ENCODE results near the gene SPEF1.

SPEF1 gene

GRCh38 chr20:3778976-3779375 is 2.3 kb downstream of the SPEF1 start:
- TF ChIP-seq, protein P1, sequence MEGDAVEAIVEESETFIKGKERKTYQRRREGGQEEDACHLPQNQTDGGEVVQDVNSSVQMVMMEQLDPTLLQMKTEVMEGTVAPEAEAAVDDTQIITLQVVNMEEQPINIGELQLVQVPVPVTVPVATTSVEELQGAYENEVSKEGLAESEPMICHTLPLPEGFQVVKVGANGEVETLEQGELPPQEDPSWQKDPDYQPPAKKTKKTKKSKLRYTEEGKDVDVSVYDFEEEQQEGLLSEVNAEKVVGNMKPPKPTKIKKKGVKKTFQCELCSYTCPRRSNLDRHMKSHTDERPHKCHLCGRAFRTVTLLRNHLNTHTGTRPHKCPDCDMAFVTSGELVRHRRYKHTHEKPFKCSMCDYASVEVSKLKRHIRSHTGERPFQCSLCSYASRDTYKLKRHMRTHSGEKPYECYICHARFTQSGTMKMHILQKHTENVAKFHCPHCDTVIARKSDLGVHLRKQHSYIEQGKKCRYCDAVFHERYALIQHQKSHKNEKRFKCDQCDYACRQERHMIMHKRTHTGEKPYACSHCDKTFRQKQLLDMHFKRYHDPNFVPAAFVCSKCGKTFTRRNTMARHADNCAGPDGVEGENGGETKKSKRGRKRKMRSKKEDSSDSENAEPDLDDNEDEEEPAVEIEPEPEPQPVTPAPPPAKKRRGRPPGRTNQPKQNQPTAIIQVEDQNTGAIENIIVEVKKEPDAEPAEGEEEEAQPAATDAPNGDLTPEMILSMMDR (conservative IDR thresholded peaks at IDR 0.05), result no peak
- no peak for TF ChIP-seq ZFX (IDR thresholded peaks at IDR 0.05)
- no peak overlapping the region for H3K27ac ChIP-seq

- no peak for TF ChIP-seq ZFX (IDR thresholded peaks at IDR 0.05)
- TF ChIP-seq, protein P1 (conservative IDR thresholded peaks at IDR 0.05), result no peak
- H3K27ac ChIP-seq, result no peak overlapping the region
These were observed 3.3 kb downstream of the SPEF1 start for GRCh38 chr20:3777716-3778629.

DNA sequence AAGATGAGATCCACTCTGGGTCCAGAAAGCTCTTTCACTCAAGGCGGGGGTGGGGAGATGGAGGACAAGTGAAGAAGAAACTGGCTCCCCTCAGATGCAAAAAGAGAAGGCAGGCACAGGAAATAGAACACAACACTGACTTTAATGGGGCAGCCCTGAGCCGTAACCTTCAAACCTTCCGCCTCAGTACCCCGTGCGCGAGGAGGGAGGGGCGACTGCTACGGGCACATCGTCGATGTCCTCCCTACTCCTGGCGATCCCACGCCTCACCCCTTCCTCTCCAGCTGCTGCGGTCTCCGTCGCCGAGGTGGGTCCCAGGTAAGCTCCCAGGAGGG is 3.9 kb downstream of the SPEF1 start:
- H3K27ac ChIP-seq, result no peak overlapping the region
- TF ChIP-seq, protein P1 (conservative IDR thresholded peaks at IDR 0.05), result no peak
- TF ChIP-seq ZFX (IDR thresholded peaks at IDR 0.05), result no peak

GRCh38 chr20:3775457-3776108 is 5.7 kb downstream of the SPEF1 start:
- no peak for TF ChIP-seq ZFX (IDR thresholded peaks at IDR 0.05)
- TF ChIP-seq, protein P1 (conservative IDR thresholded peaks at IDR 0.05), result no peak
- no peak overlapping the region for H3K27ac ChIP-seq

- TF ChIP-seq, protein P1 (conservative IDR thresholded peaks at IDR 0.05), result no peak
- no peak for TF ChIP-seq ZFX (IDR thresholded peaks at IDR 0.05)
- H3K27ac ChIP-seq, result no peak overlapping the region
These were observed 9.6 kb downstream of the SPEF1 start for GRCh38 chr20:3771552-3772058.

GRCh38 chr20:3768342-3769130 is 12.7 kb downstream of the SPEF1 start:
- H3K27ac ChIP-seq, result peak overlapping the region; percentile 75
- TF ChIP-seq, protein P1 (conservative IDR thresholded peaks at IDR 0.05), result no peak; the same call in 1 of the 2 replicates
- TF ChIP-seq ZFX (IDR thresholded peaks at IDR 0.05), result 0 out of 2 replicates have a peak, but pooled peaks have one; percentile 3
